HG02884 (cell line): ENCODE data around the gene LUZP1.

Source experiments
- ATAC-seq: cut with Tn5 transposase; IDR thresholded peaks from one replicate; pipeline ENCODE4 v1.9.1; 2021; ENCODE audit warnings: mild to moderate bottlenecking, moderate library complexity; ENCODE audit not compliant: unreplicated experiment

The LUZP1 gene

GRCh38 chr1:23118957-23119792 lies 49.5 kb downstream of the LUZP1 start:
- ATAC-seq, result no peak

GRCh38 chr1:23118407-23118806 lies 50.2 kb downstream of the LUZP1 start:
- no peak for ATAC-seq

GRCh38 chr1:23116921-23117699 lies 51.5 kb downstream of the LUZP1 start:
- no peak for ATAC-seq

DNA sequence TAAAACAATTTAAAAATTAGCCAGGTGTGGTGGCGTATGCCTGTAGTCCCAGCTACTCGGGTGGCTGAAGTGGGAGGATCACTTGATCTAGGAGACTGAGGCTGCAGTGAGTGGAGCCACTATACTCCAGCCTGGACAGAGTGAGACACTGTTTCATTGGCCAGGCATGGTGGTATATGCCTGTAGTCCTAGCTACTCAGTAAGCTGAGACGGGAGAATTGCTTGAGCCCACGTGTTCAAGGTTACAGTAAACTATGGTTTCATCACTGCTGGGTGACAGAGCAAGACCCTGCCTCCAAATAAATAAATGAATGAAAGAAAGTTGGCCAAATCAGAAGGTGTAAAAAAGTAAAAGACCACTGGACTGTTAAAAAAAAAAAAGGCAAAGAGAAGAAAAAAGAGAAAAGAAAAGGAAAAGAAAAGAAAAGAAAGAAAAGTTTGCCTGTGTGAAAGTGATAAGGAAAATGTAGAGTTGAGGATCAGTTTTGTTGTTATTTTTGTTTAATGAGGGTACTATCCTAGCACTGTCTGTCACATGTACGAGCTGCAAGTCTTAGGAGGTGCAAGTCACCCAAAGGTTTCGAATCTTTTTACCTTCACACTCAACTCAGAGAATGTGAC lies 52.3 kb downstream of the LUZP1 start:
- no peak for ATAC-seq

DNA sequence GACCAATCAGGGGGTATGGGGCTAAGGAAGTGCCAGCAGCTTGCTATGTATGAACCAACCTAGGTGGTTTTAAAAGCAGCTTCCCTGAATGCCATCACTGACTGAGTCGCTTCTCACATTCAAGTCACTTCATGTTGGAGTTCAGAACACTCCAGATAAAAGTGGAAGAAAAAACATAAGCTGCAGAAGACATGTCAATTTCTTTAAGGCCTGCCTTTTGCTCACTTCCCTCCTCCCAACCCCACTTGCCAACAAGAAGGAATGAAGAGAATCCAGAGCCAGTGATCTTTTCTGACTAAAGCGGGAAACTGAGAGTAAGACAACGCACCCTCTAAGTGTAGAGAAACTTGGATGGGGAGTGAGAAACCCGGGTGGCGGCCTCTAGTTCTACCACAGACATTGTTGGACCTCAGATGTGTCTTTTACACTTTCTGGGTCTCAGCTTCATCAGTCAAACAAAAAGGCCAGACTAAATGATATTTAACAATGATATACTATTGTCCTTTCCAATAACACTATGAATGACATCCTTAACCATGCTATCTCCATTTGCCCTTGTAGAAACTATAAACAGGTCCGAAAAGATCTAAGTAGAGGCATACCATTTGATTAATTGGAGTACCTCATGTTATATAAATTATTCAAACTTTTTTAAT lies 54.1 kb downstream of the LUZP1 start:
- no peak for ATAC-seq

DNA sequence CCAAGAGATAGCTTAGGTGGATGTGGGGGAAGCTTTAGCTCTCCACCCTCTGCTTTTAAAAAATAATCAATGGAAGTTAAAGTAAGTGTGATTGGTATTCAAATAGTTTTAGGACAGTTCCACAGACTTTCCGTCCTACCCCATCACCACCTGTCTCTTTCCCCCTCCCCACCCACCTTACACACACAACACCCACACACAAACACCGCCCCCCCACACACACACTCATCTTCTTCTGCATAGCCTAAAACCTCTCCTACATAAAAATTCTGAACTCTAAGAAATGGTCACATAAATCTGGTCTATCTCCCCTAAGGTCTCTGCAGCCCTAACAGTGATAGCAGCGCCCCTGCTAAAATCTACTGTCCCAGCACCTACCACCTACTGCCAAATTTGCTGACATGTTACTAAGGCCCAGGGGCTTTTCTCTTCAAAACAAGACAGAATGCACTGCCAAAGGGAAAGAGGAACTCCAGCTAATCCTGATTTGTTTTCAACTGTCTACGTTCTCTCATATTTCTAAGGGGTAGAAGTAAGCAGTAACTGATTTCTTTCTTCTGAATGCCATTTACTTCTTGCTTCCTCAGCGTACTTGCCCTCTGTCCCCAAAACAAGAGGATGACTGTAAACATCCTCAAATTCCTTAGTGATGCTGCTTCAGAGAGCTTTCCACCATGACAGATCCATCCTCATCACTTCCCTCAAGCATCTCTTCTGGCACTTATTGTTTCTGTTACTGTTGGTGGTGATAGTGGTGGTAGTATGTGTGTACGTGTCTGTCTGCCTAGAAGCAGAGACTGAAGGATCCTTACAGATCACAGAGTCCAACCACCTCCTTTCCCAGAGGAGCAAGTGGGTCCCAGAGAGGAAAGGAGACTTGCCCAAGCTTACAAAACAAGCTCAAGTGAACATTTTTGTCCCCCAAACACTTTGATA lies 56.8 kb downstream of the LUZP1 start:
- no peak for ATAC-seq

DNA sequence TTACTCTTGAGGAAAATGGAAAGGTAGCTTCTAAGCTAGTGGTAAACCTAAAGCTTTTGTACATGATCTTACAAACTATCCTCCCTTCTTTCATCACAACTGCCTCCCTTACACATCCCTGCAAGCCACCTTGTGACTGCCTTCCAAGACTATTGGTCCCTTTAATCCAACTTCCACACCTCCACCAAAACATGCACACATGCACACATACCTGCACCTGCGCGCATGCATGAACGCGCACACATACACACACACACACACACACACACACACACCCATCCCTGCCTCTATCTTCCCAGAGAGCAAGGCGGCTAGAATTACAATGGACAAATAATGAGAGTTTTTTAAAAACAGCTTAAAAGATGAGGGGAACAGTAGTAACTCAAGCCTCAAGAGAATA lies 58.3 kb downstream of the LUZP1 start:
- ATAC-seq, result no peak

DNA sequence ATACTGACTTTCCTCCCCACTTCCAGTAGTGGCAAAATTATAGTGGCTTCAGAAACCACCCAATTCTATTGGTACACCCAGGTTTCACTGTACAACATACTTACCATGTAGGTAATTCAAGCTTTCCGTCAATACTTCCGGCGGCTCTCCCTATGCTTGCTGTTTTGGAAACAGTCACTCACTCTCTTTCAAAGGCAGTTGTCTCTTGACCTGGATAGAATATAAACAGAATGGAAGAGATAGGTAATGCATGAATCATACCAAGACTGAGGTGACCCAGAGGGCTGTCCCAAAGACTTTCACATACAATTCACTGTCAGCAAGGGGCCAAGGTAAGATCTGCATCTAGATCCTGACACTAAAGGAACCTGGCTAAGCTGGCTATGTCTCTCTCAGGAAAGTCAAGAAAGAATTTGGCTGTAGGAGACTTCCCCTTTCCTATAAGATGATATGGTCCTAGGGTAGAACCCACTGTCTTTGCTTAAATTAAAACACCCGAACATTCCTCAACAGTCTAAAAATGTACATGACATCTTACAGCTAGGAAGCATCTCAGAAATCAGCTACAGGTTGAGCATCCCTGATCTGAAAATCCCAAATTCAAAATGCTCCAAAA lies 59.6 kb downstream of the LUZP1 start:
- ATAC-seq, result no peak

- ATAC-seq, result no peak
These were observed 65.4 kb downstream of the LUZP1 start for GRCh38 chr1:23103001-23103889.

DNA sequence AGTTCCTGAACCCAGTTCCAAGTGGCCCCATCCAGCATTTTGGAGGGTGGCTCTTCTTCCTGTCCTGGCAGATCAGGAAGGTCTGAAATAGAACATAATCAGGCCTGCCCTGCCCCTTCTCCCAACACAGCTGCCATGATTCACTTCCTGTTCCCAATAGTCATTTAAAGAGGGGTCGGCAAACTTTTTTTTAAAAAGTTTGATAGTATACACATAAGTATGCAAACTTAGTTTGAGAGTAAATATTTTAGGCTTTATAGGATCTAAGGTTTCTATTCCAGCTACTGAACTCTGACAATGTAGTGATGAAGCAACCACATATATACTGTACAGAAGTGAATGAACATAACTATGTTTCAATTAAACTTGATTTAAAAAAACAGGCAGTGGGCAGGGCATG lies 66.4 kb downstream of the LUZP1 start:
- no peak for ATAC-seq

GRCh38 chr1:23101887-23102286 lies 66.8 kb downstream of the LUZP1 start:
- ATAC-seq, result no peak

GRCh38 chr1:23101101-23101827 lies 67.4 kb downstream of the LUZP1 start:
- ATAC-seq, result no peak

- no peak for ATAC-seq
These were observed 68.4 kb downstream of the LUZP1 start for GRCh38 chr1:23100074-23100748.

- no peak for ATAC-seq
These were observed 69.5 kb downstream of the LUZP1 start for GRCh38 chr1:23099171-23099536.

- no peak for ATAC-seq
These were observed 70.0 kb downstream of the LUZP1 start for GRCh38 chr1:23098463-23099170.

DNA sequence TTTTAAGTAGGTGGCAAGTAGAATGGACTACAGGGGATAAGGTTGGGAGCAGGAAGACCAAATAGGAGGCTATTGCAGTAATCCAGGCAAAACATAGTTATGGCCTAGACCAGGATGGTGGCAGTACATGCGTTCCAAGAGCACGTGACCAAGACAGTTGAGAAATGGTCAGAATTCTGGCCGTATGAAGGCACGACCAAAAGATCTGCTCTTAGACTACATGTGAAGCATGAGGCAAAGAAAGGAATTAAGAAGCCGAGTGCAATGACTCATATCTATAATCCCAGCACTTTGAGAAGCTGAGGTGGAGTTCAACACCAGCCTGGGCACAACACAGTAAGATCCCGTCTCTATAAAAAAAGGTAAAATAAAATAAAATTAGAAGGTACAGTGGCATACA lies 71.3 kb downstream of the LUZP1 start:
- ATAC-seq, result no peak

GRCh38 chr1:23092447-23092846 lies 76.2 kb downstream of the LUZP1 start:
- ATAC-seq, result no peak
